Peyer's patch (tissue), 4 donors: ENCODE measurements around the gene EBF4. TPM values are rescaled to one million over a fixed set of nuclear protein-coding genes. Genes with fewer than 3 reads are reported as not detected.

Experiments used
- DNase-seq, 3 donors: peaks; one replicate each; pipeline ENCODE4 v3.0.0-alpha.2; 2017 to 2019
- H3K27ac ChIP-seq, 4 donors: fragments of 200-600 bp; sonication (generic); one replicate each; pipeline ENCODE4 v1.5.1; 2016 to 2019
- H3K27me3 ChIP-seq, 2 donors: fragments of 200-600 bp; sonication (generic); one replicate each; pipeline ENCODE4 v1.5.1; 2019
- H3K36me3 ChIP-seq, 3 donors: fragments of 200-600 bp; sonication (generic); one replicate each; pipeline ENCODE4 v1.5.1; 2016 to 2019
- H3K4me1 ChIP-seq, 4 donors: fragments of 200-600 bp; sonication (generic); one replicate each; pipeline ENCODE4 v1.5.1; 2016 to 2019
- H3K4me3 ChIP-seq, 4 donors: fragments of 200-600 bp; sonication (generic); 1 replicate in 3 of 4; 2 replicates in 1 of 4; pipeline ENCODE4 v1.5.1; 2016 to 2019; ENCODE audit warnings: mild to moderate bottlenecking in 1 of 4
- H3K9me3 ChIP-seq, 4 donors: fragments of 200-600 bp; sonication (generic); one replicate each; pipeline ENCODE4 v1.5.1; 2016 to 2019; ENCODE audit warnings: mild to moderate bottlenecking in 1 of 4
- POLR2A ChIP-seq, 2 donors: fragments of 450-650 bp; IDR thresholded peaks; one replicate each; pipeline ENCODE4 v1.5.1; 2017; ENCODE audit warnings: antibody characterized with exemption in 2 of 2, mild to moderate bottlenecking in 2 of 2, moderate library complexity in 2 of 2
- total RNA-seq, 4 donors: library from RNA; depleted of rRNA; stranded (reverse); fragments of >200 nt; gene quantifications; one replicate each; pipeline ENCODE4 v1.1.0, GENCODE V29; 2016
- TF ChIP-seq, protein P1 (sequence below), 6 experiments: fragments of 450-650 bp in 4 of 6; fragments of 200-600 bp in 2 of 6; sonication (generic) in 1 of 6; IDR thresholded peaks; one replicate each; pipeline ENCODE4 v1.5.1; 2017 to 2019; ENCODE audit warnings: antibody characterized with exemption in 6 of 6, mild to moderate bottlenecking in 3 of 6, moderate library complexity in 1 of 6

Gene EBF4
- total RNA-seq, 4 donors from 2014 or later = 1.4 to 17.3 (median 5.1) TPM

DNA sequence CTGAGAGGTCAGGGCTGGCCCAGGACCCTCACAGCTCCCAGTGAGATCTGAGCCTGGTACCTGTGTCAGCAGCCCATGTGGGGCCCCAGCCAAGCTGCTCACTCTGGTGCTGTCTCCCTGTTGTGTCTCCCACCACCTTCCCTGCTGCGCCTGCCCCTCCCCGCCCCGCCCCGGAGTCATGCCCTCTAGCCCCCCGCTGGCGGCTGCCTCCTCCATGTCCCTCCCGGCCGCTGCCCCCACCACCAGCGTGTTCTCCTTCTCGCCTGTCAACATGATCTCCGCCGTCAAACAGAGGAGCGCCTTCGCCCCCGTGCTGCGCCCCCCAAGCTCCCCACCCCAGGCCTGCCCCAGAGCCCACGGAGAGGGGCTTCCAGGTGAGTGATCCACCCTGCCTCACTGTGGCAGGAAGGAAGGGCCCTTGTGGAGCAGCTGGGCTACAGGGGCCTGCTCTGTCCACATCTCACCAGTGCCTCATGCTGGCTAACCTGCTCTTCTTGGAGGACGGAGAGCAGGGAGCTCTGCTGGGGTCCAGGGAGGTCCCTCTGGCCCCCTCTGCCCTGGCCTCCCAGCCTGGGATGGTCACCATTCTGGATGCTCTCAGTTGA is 63.0 kb downstream of the EBF4 start:
- no peak overlapping the region for H3K27ac ChIP-seq
- no peaks in the 10 kb centered on the region for H3K9me3 ChIP-seq
- H3K4me1 ChIP-seq = peaks cover 3 to 30% (median 18%) of the 10 kb centered on the region in 4 donors
- peak in 1 of 3 donors; percentile 26 for DNase-seq
- TF ChIP-seq POLR2A (IDR thresholded peaks at IDR 0.05) = no peak
- TF ChIP-seq, protein P1, sequence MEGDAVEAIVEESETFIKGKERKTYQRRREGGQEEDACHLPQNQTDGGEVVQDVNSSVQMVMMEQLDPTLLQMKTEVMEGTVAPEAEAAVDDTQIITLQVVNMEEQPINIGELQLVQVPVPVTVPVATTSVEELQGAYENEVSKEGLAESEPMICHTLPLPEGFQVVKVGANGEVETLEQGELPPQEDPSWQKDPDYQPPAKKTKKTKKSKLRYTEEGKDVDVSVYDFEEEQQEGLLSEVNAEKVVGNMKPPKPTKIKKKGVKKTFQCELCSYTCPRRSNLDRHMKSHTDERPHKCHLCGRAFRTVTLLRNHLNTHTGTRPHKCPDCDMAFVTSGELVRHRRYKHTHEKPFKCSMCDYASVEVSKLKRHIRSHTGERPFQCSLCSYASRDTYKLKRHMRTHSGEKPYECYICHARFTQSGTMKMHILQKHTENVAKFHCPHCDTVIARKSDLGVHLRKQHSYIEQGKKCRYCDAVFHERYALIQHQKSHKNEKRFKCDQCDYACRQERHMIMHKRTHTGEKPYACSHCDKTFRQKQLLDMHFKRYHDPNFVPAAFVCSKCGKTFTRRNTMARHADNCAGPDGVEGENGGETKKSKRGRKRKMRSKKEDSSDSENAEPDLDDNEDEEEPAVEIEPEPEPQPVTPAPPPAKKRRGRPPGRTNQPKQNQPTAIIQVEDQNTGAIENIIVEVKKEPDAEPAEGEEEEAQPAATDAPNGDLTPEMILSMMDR (IDR thresholded peaks at IDR 0.05) = no peak
- H3K36me3 ChIP-seq = no peaks in the 10 kb centered on the region
- no peak overlapping the region for H3K4me3 ChIP-seq
- no peaks in the 10 kb centered on the region for H3K27me3 ChIP-seq

DNA sequence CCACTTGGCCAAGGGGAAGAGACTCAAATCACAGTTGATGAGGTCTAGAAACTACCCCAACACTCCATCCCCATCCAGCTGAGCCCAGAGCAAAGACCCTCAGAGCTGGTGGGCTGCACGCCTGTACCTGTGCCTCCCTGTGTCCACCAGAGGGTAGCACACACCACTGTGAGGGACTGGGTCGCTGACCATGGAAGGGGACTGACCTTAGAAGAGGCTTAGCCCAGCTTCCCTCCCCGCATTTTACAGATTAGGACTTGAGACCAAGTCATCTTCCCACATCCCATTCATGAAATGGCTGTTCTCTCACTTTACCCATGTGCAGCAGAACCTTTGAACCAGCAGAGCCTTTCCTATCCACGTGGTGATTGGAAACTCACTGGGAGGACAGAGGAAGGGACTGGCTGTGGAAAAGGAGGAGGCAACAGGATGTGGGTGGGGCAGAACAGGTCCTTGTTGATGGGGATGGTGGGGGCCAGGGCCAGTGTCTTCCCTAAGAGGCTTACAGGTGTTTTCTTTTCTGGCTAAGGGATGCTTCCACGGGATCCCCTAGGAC is 63.6 kb downstream of the EBF4 start:
- no peak for TF ChIP-seq POLR2A (IDR thresholded peaks at IDR 0.05)
- TF ChIP-seq, protein P1 (IDR thresholded peaks at IDR 0.05) = peak in 3 of 6 experiments; percentile 24 to 35 (median 28)
- no peaks in the 10 kb centered on the region for H3K36me3 ChIP-seq
- peaks cover 3 to 24% (median 15%) of the 10 kb centered on the region in 4 donors for H3K4me1 ChIP-seq
- no peaks in the 10 kb centered on the region for H3K9me3 ChIP-seq
- no peak overlapping the region for H3K4me3 ChIP-seq
- H3K27me3 ChIP-seq = no peaks in the 10 kb centered on the region
- DNase-seq = peak in 1 of 3 donors; percentile 27
- no peak overlapping the region for H3K27ac ChIP-seq

DNA sequence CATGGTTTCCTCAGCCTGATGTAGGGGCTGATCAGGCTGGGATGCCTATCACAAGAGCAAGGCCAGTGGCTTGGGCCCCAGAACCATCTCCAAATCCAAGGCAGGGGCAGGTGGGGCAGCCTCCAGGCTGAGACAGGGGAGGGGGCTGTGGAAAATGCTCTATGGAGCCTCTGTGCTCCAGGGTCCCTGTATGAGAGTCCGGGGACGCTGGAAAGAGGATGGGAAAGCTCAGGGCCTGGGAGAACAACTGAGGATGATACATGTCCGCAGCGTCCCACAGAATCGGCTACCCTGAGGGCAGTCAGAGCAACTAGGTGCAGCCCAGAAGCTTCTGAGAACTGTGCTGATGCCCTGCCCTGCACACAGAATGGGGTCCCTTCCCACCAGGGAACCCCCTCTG is 64.4 kb downstream of the EBF4 start:
- TF ChIP-seq POLR2A (IDR thresholded peaks at IDR 0.05) = no peak
- TF ChIP-seq, protein P1 (IDR thresholded peaks at IDR 0.05) = no peak
- no peaks in the 10 kb centered on the region for H3K36me3 ChIP-seq
- peaks cover 3 to 15% (median 9%) of the 10 kb centered on the region in 4 donors for H3K4me1 ChIP-seq
- H3K9me3 ChIP-seq = no peaks in the 10 kb centered on the region
- H3K27me3 ChIP-seq = no peaks in the 10 kb centered on the region
- no peak overlapping the region for H3K27ac ChIP-seq
- H3K4me3 ChIP-seq = no peak overlapping the region
- peak in 1 of 3 donors; percentile 26 for DNase-seq

DNA sequence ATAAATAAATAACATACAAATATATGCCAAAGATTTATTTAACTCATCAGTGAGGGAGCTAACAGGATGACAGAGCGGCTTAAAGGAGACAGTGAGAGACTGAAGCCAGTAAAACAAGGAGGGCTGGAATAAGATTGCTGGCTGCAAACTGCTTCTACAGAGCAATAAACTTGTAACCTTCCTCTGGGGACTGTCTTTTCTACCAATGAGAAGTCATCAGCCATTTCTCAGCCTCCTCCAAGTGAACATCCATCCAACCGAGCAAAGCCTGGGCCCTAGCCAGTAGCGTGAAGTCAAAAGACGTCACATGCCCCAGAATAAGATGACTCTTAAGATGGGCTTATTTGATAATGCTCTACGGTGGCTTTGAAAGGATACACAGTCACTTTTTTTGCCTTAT is 65.4 kb downstream of the EBF4 start:
- Histone ChIP-seq H3K27me3 (no peaks in the 10 kb centered on the region), H3K36me3 (no peaks in the 10 kb centered on the region), H3K27ac (no peak overlapping the region), H3K9me3 (no peaks in the 10 kb centered on the region), H3K4me1 (peaks cover 0 to 5% (median 1%) of the 10 kb centered on the region in 4 donors), H3K4me3 (no peak overlapping the region)
- TF ChIP-seq POLR2A (IDR thresholded peaks at IDR 0.05) = no peak
- TF ChIP-seq, protein P1 (IDR thresholded peaks at IDR 0.05) = no peak
- DNase-seq = no peak

DNA sequence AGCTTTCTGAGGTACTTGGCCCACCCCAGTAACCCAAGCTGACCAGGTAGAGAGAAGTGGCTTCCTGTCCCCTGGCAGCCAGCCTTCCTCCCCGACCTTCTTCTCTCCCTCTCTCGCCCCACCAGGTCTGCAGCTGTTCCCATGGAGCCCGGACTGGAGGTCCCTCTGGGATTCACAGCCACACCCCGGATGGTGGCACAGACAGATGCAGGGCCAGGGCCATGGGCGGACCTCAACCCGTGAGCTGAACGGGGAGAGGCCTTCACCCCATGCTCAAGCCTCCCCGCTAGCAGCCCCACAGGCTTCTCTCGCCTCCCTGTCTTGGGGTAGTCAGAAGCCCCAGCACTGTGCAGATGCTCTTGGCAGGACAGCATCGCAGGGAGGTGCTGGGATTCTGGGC is 66.6 kb downstream of the EBF4 start:
- TF ChIP-seq POLR2A (IDR thresholded peaks at IDR 0.05) = no peak
- Histone ChIP-seq H3K27me3 (no peaks in the 10 kb centered on the region), H3K4me3 (no peak overlapping the region), H3K4me1 (no peaks in the 10 kb centered on the region), H3K9me3 (no peaks in the 10 kb centered on the region), H3K36me3 (no peaks in the 10 kb centered on the region), H3K27ac (no peak overlapping the region)
- no peak for DNase-seq

DNA sequence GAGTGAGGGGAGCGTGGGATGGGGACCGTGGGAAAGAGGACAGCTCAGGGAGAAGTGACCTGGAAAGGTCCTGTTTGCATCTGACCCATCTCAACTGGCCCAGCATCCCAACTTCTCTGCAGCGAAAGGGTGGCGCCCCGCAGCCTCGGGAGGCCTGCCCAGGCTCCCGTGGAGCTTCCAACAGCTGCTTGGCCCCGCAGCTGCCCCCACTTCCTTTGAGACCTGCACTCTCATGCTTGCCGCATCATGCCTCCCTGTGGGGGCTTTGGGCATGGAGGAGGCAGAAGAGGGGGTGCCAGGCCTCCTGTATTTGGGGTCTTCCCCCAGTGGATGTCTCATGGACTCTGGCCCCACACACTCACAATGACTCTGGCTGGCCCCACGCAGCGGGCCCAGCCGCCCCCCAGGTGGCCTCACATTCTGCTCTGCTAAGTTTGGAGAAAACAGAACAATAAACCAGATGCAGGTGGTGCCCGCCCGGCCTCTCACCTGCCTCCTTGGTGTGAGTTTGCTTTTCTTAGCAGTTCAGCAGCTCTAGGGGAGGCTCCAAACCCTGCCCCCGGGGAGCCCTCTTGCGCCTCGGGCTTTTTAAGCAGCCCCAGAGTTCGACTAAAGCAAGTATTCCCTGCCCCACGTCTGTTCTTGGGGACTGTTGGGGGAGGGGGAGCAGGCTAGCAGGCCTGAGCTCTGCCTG is 67.2 kb downstream of the EBF4 start:
- H3K9me3 ChIP-seq = no peaks in the 10 kb centered on the region
- no peaks in the 10 kb centered on the region for H3K4me1 ChIP-seq
- H3K27me3 ChIP-seq = no peaks in the 10 kb centered on the region
- TF ChIP-seq POLR2A (IDR thresholded peaks at IDR 0.05) = no peak
- no peak overlapping the region for H3K27ac ChIP-seq
- DNase-seq = no peak
- no peaks in the 10 kb centered on the region for H3K36me3 ChIP-seq
- H3K4me3 ChIP-seq = no peak overlapping the region
